ENCODE data around the gene NPLOC4.

DNA sequence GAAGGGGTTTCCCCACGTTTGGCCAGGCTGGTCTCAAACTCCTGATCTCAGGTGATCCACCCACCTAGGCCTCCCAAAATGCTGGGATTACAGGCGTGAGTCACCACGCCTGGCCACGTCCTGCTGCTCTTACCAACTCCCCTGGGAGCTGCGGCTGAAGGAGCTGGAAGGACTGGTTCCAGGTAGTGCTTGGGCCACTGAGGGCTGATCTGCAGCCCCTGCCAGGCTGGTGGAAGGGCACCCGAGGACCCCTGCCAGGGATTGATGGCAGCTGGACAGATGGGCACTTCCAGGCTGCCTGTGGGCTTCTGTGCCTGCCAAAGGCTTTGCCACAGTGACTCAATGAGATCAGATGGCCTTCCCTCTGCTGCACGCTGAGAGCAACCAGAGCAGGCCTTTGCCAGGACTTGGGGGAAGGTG, 27.1 kb upstream of the NPLOC4 start:
- TF ChIP-seq ZFX (CRISPR knock-in tag; IDR thresholded peaks at IDR 0.05; ENCODE audit: low read depth) (no peak), SALL2 (CRISPR knock-in tag; IDR thresholded peaks at IDR 0.05) (no peak), KLF11 (CRISPR knock-in tag; IDR thresholded peaks at IDR 0.05) (no peak), TARDBP (CRISPR knock-in tag; IDR thresholded peaks at IDR 0.05) (no peak)
- TF ChIP-seq, protein P1, sequence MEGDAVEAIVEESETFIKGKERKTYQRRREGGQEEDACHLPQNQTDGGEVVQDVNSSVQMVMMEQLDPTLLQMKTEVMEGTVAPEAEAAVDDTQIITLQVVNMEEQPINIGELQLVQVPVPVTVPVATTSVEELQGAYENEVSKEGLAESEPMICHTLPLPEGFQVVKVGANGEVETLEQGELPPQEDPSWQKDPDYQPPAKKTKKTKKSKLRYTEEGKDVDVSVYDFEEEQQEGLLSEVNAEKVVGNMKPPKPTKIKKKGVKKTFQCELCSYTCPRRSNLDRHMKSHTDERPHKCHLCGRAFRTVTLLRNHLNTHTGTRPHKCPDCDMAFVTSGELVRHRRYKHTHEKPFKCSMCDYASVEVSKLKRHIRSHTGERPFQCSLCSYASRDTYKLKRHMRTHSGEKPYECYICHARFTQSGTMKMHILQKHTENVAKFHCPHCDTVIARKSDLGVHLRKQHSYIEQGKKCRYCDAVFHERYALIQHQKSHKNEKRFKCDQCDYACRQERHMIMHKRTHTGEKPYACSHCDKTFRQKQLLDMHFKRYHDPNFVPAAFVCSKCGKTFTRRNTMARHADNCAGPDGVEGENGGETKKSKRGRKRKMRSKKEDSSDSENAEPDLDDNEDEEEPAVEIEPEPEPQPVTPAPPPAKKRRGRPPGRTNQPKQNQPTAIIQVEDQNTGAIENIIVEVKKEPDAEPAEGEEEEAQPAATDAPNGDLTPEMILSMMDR (CRISPR knock-in tag; IDR thresholded peaks at IDR 0.05), result no peak

Data from HepG2 (cell line).